Neutrophil (primary cell): Measurements from ENCODE around the gene TSPAN18.

Source experiments
- H3K27ac ChIP-seq: fragments of 200-600 bp; sonication (generic); 2 replicates; pipeline ENCODE4 v1.5.1; 2016; ENCODE audit warnings: mild to moderate bottlenecking, moderate library complexity
- H3K27me3 ChIP-seq: fragments of 200-600 bp; sonication (generic); 2 replicates; pipeline ENCODE4 v1.6.0; 2016; ENCODE audit warnings: mild to moderate bottlenecking
- H3K36me3 ChIP-seq: fragments of 200-600 bp; sonication (generic); 2 replicates; pipeline ENCODE4 v1.5.1; 2017
- H3K4me1 ChIP-seq, 2 experiments: fragments of 200-600 bp in 1 of 2; sonication (generic) in 1 of 2; 1 replicate in 1 of 2; 2 replicates in 1 of 2; pipeline versions ENCODE4 v1.5.1 to v1.6.1; 2013 to 2016; ENCODE audit warnings: low read depth in 1 of 2, low read length in 1 of 2, mild to moderate bottlenecking in 1 of 2, moderate library complexity in 1 of 2; ENCODE audit not compliant: control insufficient read depth in 1 of 2, insufficient read depth in 1 of 2
- H3K4me3 ChIP-seq, 2 experiments: fragments of 200-600 bp in 1 of 2; sonication (generic) in 1 of 2; 1 replicate in 1 of 2; 2 replicates in 1 of 2; pipeline ENCODE4 v1.5.1; 2013 to 2016; ENCODE audit warnings: low read depth in 1 of 2, low read length in 1 of 2, mild to moderate bottlenecking in 1 of 2, moderate library complexity in 1 of 2
- H3K9me3 ChIP-seq: fragments of 200-600 bp; sonication (generic); 2 replicates; pipeline ENCODE4 v1.5.1; 2016
- TF ChIP-seq, protein P1 (sequence below): fragments of 200-600 bp; sonication (generic); IDR thresholded peaks from 2 replicates; pipeline ENCODE4 v1.5.1; 2016; ENCODE audit warnings: antibody characterized with exemption

TSPAN18 gene

DNA sequence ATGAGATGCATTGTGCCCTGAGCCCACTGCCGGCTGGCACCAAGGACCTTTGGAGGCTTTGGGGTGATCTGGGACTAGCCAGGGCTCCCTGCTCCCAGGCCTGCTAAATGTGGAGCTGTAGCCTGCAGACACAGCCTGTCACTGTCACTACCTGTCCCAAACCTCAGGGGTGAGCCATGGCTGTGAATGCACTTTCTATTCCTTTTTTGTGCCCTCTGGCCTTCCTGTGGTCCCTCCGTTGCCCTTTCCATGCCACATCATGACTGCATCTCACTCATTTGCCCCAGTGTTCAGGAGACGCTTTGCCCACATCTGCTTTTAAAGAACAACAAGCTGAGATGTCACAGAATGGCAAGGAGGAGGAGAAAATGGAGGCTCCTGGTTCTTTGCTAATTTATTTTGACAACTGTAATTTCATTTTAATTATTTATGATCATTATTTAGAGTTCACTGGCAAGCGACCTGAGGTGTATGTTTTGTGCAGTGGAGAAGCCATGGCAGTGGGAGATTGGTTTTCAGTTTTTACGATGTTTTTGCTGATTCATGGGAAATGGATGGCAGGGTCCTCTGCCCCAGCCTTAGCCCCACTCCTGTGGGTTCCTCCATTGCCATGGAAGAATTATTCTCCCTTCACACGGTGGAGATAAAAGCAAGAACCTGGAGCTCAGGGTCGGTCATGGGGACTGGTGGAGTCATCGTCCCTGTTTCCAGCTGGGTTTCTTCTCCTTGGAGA lies 69.2 kb downstream of the TSPAN18 start:
- Histone ChIP-seq H3K27ac (no peak overlapping the region), H3K27me3 (peaks cover 22% of the 10 kb centered on the region), H3K36me3 (no peaks in the 10 kb centered on the region), H3K9me3 (no peaks in the 10 kb centered on the region), H3K4me1 (no peaks in the 10 kb centered on the region), H3K4me3 (no peak overlapping the region)
- TF ChIP-seq, protein P1, sequence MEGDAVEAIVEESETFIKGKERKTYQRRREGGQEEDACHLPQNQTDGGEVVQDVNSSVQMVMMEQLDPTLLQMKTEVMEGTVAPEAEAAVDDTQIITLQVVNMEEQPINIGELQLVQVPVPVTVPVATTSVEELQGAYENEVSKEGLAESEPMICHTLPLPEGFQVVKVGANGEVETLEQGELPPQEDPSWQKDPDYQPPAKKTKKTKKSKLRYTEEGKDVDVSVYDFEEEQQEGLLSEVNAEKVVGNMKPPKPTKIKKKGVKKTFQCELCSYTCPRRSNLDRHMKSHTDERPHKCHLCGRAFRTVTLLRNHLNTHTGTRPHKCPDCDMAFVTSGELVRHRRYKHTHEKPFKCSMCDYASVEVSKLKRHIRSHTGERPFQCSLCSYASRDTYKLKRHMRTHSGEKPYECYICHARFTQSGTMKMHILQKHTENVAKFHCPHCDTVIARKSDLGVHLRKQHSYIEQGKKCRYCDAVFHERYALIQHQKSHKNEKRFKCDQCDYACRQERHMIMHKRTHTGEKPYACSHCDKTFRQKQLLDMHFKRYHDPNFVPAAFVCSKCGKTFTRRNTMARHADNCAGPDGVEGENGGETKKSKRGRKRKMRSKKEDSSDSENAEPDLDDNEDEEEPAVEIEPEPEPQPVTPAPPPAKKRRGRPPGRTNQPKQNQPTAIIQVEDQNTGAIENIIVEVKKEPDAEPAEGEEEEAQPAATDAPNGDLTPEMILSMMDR = no peak

DNA sequence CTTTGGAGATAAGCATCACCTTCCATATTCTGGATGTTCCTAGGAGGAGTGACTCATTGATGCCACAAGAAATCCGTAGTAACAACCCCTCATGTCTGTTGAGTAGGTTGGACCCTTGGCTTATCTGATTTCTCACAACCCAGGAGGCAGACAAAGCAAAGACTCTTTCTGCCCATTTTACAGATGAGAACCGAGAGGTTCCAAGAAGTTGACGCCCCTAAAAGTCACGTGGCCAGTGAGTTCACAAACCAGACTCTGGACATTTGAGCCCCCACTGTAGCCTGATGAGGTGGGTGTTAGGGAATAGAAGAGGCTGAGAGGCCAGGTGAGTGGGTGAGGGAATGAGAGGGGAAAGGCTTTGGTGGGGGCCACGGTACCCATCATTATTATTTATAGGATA lies 70.3 kb downstream of the TSPAN18 start:
- Histone ChIP-seq H3K27me3 (peaks cover 27% of the 10 kb centered on the region), H3K4me1 (no peaks in the 10 kb centered on the region)
- TF ChIP-seq, protein P1 = no peak

DNA sequence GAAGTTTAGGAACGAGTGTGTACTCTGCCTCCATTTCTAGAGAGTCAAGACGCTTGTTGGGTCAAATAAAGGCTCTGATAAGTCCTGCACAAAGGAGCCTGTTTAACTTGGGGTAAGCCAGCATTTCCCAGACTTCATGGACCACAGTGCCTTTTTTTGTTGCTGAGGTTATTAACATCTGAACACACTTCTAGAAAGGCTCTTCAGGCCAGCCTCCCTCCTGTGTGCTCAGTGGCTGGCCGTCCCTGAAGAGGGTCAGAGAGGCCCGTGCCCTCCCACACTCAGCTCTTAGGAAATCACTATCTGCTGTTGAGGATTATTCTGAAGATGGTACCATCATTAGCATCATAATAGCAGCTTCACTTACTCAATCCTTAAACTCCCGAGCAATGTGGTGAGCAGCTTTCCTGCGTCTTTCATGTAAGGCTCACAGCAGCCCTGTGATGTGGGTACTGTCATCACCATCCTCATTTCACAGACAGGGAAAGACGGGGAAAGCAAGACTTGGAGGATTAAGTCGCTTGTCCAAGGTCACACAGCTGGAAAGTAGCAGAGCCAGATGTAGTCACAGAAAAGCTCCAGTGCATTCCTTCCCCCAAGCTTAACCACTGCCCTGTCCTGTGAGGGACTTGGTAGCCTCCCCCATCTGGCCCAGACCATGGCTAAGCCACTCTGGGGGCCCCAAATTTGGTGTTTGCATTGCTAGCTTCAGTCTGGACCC lies 71.3 kb downstream of the TSPAN18 start:
- no peaks in the 10 kb centered on the region for H3K4me1 ChIP-seq
- no peak overlapping the region for H3K4me3 ChIP-seq
- H3K36me3 ChIP-seq = no peaks in the 10 kb centered on the region
- TF ChIP-seq, protein P1 = no peak
- H3K27ac ChIP-seq = no peak overlapping the region
- no peaks in the 10 kb centered on the region for H3K9me3 ChIP-seq
- peaks cover 37% of the 10 kb centered on the region for H3K27me3 ChIP-seq

More for the DNA sequence above, 70.3 kb downstream of the TSPAN18 start:
- Histone ChIP-seq H3K9me3 (no peaks in the 10 kb centered on the region), H3K27ac (no peak overlapping the region), H3K36me3 (no peaks in the 10 kb centered on the region), H3K4me3 (no peak overlapping the region)

DNA sequence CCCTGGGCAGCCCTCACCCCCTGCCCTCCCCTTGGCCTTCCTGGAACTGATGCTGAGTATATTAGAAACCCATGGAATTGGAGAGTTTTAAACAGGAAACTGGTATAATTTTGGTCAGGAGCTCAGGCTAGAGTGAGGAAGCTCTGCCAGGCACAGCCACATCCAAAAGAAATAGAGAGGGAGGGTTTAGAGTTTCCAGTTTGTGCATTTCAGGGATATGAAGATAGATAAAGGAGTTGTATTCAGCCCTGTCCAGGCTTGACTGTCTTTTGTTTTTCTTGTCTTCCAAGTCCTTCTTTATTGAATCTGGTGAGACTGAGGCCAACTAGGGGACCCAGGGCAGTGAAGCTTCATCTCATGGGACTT lies 71.8 kb downstream of the TSPAN18 start:
- TF ChIP-seq, protein P1 = no peak
- no peak overlapping the region for H3K4me3 ChIP-seq
- H3K27ac ChIP-seq = no peak overlapping the region
- no peaks in the 10 kb centered on the region for H3K4me1 ChIP-seq
- H3K9me3 ChIP-seq = no peaks in the 10 kb centered on the region
- H3K36me3 ChIP-seq = no peaks in the 10 kb centered on the region
- peaks cover 43% of the 10 kb centered on the region for H3K27me3 ChIP-seq

DNA sequence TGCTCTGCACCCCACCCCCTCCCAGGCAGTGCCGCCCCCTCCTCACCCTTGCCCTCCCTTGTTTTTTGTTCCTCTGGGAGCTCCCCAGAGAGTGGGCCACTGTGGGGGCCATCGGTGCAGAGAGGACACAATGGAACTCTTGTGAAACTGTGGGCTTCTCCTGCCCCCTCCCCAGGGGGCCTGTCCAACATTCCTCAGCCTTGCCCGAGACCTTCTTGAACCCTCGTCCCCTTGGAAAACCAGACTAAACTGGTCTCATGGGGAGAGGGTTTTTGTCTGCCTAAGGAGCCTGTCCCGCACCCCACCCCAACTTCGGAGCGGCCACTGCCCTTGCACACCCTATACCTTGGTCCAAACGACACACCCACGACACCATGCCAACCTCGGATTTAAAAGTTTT lies 72.2 kb downstream of the TSPAN18 start:
- Histone ChIP-seq H3K27me3 (peaks cover 44% of the 10 kb centered on the region), H3K4me1 (no peaks in the 10 kb centered on the region), H3K9me3 (no peaks in the 10 kb centered on the region), H3K4me3 (no peak overlapping the region), H3K27ac (no peak overlapping the region), H3K36me3 (no peaks in the 10 kb centered on the region)
- TF ChIP-seq, protein P1 = no peak
